ENCODE data around the gene CIB2. TPM values are rescaled to one million over a fixed set of nuclear protein-coding genes. Genes with fewer than 3 reads are reported as not detected.
A peak's percentile ranks its signal among the peaks of the same experiment; 100 is the strongest.

CIB2 gene
- total and polyA plus RNA-seq, 7 donors = 3.5 to 41.4 (median 10.5) TPM

DNA sequence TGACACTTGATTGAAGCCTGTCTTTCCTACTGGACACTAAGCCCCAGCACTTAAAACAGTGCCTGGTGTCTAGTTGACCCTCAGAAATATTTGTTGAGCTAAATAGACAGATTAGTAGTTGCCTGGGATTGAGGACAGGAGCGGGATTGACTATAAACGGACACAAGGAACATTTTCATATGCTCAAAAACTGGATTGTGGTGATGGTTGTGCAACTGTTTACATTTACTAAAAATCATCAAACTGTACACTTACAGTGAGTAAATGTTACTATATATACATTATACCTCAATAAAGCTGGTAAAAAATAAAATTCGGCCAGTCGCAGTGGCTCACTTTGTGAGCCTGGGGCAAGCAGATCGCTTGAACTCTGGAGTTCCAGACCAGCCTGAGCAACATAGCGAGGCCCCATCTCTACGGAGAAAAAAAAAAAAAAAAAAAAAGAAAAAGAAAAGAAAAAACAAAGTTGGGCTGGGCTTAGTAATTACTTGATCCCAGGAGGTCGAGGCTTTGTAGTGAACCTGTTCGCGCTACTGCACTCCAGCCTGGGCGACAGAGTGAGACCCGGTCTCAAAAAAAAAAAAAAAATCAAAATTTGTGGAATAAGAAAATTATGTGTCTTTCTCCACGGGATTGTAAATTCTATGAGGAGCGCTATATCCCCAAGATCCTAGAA lies 17.3 kb upstream of the CIB2 start:
- intact Hi-C loops (cut with DNase I) = loop anchor here (1.0 to 2.0 kb wide), 2 partner anchors 17 to 724 kb away; partner anchors contain the start of genes CIB2 and MORF4L1
- whole genome bisulfite sequencing, 2 donors = 4 to 15% methylated on average over 14 of the region's 14 CpGs
- Histone ChIP-seq H3K27me3 (no peaks in the 10 kb centered on the region), H3K4me1 (peaks cover 0 to 28% (median 19%) of the 10 kb centered on the region in 4 donors), H3K27ac (peak overlapping the region; percentile 88 to 96 (median 91)), H3K4me3 (peak overlapping the region; percentile 63 to 98 (median 78)), H3K36me3 (no peaks in the 10 kb centered on the region), H3K9me3 (no peaks in the 10 kb centered on the region)
- TF ChIP-seq EP300 (IDR thresholded peaks at IDR 0.05) = no peak
- TF ChIP-seq POLR2AphosphoS5 (IDR thresholded peaks at IDR 0.05) = no peak
- TF ChIP-seq, protein P1, sequence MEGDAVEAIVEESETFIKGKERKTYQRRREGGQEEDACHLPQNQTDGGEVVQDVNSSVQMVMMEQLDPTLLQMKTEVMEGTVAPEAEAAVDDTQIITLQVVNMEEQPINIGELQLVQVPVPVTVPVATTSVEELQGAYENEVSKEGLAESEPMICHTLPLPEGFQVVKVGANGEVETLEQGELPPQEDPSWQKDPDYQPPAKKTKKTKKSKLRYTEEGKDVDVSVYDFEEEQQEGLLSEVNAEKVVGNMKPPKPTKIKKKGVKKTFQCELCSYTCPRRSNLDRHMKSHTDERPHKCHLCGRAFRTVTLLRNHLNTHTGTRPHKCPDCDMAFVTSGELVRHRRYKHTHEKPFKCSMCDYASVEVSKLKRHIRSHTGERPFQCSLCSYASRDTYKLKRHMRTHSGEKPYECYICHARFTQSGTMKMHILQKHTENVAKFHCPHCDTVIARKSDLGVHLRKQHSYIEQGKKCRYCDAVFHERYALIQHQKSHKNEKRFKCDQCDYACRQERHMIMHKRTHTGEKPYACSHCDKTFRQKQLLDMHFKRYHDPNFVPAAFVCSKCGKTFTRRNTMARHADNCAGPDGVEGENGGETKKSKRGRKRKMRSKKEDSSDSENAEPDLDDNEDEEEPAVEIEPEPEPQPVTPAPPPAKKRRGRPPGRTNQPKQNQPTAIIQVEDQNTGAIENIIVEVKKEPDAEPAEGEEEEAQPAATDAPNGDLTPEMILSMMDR (IDR thresholded peaks at IDR 0.05) = no peak
- TF ChIP-seq POLR2A (IDR thresholded peaks at IDR 0.05) = no peak
- no peak for DNase-seq

DNA sequence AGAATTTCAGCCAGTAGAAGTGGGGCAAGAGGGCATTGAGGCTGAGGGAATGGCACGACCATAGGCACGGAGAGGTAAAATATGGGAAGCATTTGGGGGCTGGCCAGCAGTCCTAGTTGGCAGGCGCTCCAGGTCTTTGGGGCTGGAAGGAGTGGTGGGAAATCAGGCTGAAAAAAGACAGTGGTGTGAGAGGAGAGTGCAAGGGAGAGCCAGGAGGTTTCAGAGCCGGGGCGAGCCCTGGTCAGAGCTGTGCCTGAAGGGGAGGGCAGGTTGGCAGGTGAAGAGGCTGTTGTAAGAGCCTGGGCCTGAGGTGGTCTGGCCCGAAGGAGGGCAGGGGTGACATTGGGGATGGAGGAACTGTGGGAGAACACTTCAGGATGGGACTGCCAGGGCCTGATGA lies 16.3 kb upstream of the CIB2 start:
- TF ChIP-seq POLR2AphosphoS5 (IDR thresholded peaks at IDR 0.05) (no peak), POLR2A (IDR thresholded peaks at IDR 0.05) (no peak), EP300 (IDR thresholded peaks at IDR 0.05) (no peak)
- TF ChIP-seq, protein P1 (IDR thresholded peaks at IDR 0.05) = no peak
- Histone ChIP-seq H3K4me1 (peaks cover 0 to 28% (median 19%) of the 10 kb centered on the region in 4 donors), H3K4me3 (no peak overlapping the region), H3K36me3 (no peaks in the 10 kb centered on the region), H3K27ac (no peak overlapping the region), H3K9me3 (no peaks in the 10 kb centered on the region), H3K27me3 (no peaks in the 10 kb centered on the region)
- intact Hi-C loops (cut with DNase I) = no loop called here
- WGBS, 2 donors = 92 to 96% methylated on average over 6 of the region's 6 CpGs
- no peak for DNase-seq

DNA sequence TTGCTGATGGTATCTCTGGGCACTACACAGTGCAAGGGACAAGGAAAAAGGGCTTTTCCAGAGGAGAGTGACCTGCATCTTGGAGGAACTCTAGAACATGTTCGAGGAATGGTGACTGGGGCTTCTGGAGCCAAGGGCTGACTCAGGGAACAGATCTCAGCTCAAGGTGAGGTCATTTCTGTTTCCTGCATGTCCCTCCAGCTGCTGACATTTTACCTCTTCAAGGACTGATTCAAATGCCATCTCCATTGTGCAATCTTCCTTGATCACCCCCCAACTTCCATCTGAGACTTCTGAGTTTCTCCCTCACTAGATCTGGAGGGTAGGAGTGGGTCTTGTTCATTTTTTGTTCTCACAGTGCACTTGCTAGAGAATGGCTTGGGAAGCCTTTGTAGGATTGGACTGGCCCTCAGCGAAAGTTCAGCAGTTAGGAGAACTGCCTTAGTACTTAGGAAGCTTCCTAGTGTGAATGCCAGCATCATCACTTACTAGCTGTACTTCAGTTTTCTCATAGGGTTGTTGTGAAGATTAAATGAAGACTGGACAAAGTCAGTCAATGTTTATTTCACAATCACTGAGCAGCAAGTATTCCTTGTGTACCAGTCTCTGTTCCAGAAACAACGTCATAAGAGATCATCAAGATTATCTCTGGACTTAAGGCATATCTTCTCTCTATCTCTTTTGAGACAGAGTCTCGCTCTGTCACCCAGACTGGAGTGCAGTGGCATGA lies 15.3 kb upstream of the CIB2 start:
- no peak for DNase-seq
- no peaks in the 10 kb centered on the region for H3K36me3 ChIP-seq
- H3K27me3 ChIP-seq = no peaks in the 10 kb centered on the region
- no peak overlapping the region for H3K4me3 ChIP-seq
- peaks cover 0 to 28% (median 19%) of the 10 kb centered on the region in 4 donors for H3K4me1 ChIP-seq
- H3K27ac ChIP-seq = no peak overlapping the region
- TF ChIP-seq EP300 (IDR thresholded peaks at IDR 0.05) = no peak
- no peak for TF ChIP-seq POLR2A (IDR thresholded peaks at IDR 0.05)
- no peak for TF ChIP-seq POLR2AphosphoS5 (IDR thresholded peaks at IDR 0.05)
- TF ChIP-seq, protein P1 (IDR thresholded peaks at IDR 0.05) = no peak
- 90 to 94% methylated on average over 4 of the region's 4 CpGs for WGBS, 2 donors
- no peaks in the 10 kb centered on the region for H3K9me3 ChIP-seq
- intact Hi-C loops (cut with DNase I) = no loop called here

DNA sequence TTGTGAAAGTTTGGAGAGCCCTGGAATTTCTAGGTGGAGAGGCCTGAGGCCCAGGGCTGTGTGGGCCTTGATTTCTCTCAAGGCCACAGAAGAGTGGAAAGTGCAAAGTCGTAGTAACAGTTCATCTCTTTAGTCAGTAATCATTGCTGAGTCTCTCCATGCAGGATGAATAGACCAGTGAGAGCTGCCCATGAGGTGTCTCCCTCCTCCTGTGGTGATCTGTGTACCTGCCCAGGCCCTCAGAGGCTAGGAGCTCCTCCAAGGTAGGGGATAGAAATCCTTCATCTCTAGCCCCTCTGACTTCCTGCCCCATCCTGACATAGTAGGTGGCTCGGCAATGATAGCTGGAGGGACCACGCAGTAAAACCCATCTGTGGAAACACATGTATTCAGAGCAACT lies 11.1 kb upstream of the CIB2 start:
- 93 to 94% methylated on average over 3 of the region's 3 CpGs for WGBS, 2 donors
- TF ChIP-seq EP300 (IDR thresholded peaks at IDR 0.05) (no peak), POLR2A (IDR thresholded peaks at IDR 0.05) (no peak), POLR2AphosphoS5 (IDR thresholded peaks at IDR 0.05) (no peak)
- TF ChIP-seq, protein P1 (IDR thresholded peaks at IDR 0.05) = no peak
- intact Hi-C loops (cut with DNase I) = no loop called here
- Histone ChIP-seq H3K36me3 (no peaks in the 10 kb centered on the region), H3K4me3 (no peak overlapping the region), H3K9me3 (no peaks in the 10 kb centered on the region), H3K27me3 (no peaks in the 10 kb centered on the region), H3K27ac (no peak overlapping the region), H3K4me1 (no peaks in the 10 kb centered on the region)
- DNase-seq = no peak

Data from sigmoid colon (tissue), 7 donors.